ENCODE results near the gene C1QTNF12.

Gene C1QTNF12

GRCh38 chr1:1281533-1282321, 35.2 kb upstream of the C1QTNF12 start:
- FAIRE-seq: no peak

GRCh38 chr1:1280782-1281481, 34.4 kb upstream of the C1QTNF12 start:
- no peak for FAIRE-seq

- no peak for FAIRE-seq
These were observed 32.5 kb upstream of the C1QTNF12 start for GRCh38 chr1:1279028-1279427.

- FAIRE-seq: no peak
These were observed 32.1 kb upstream of the C1QTNF12 start for GRCh38 chr1:1278620-1279019.

GRCh38 chr1:1275836-1276235, 29.3 kb upstream of the C1QTNF12 start:
- no peak for FAIRE-seq

- no peak for FAIRE-seq
These were observed 28.5 kb upstream of the C1QTNF12 start for GRCh38 chr1:1274931-1275431.

GRCh38 chr1:1274299-1274930, 27.9 kb upstream of the C1QTNF12 start:
- FAIRE-seq: no peak

- FAIRE-seq: no peak
These were observed 27.2 kb upstream of the C1QTNF12 start, which contains the start of gene UBE2J2 for GRCh38 chr1:1273512-1274298. UBE2J2 (minus strand) TSS chr1:1273854; CDS start chr1:1267992, 5,862 bp downstream.

- FAIRE-seq: no peak
These were observed 26.6 kb upstream of the C1QTNF12 start for GRCh38 chr1:1273209-1273511.

- FAIRE-seq: no peak
These were observed 26.1 kb upstream of the C1QTNF12 start for GRCh38 chr1:1272341-1273208.

GRCh38 chr1:1270813-1271212, 24.3 kb upstream of the C1QTNF12 start:
- no peak for FAIRE-seq

GRCh38 chr1:1268284-1268682, 21.8 kb upstream of the C1QTNF12 start:
- FAIRE-seq: no peak

GRCh38 chr1:1267488-1268283, 21.2 kb upstream of the C1QTNF12 start:
- no peak for FAIRE-seq

- no peak for FAIRE-seq
These were observed 18.3 kb upstream of the C1QTNF12 start for GRCh38 chr1:1264868-1265272.

- FAIRE-seq: no peak
These were observed 17.5 kb upstream of the C1QTNF12 start for GRCh38 chr1:1264026-1264425.

- FAIRE-seq: no peak
These were observed 16.2 kb upstream of the C1QTNF12 start for GRCh38 chr1:1262758-1263157.

GRCh38 chr1:1262071-1262470, 15.5 kb upstream of the C1QTNF12 start:
- no peak for FAIRE-seq

GRCh38 chr1:1260843-1261560, 14.5 kb upstream of the C1QTNF12 start:
- no peak for FAIRE-seq

GRCh38 chr1:1259951-1260600, 13.6 kb upstream of the C1QTNF12 start:
- FAIRE-seq: no peak

- FAIRE-seq: no peak
These were observed 13.0 kb upstream of the C1QTNF12 start for GRCh38 chr1:1259540-1259939.

All from G401.6 (cell line).